Stomach (tissue), 9 donors: ENCODE data around the gene PSAP. TPM values are rescaled to one million over a fixed set of nuclear protein-coding genes. Genes with fewer than 3 reads are reported as not detected.

Source experiments
- DNase-seq, 2 donors: peaks; one replicate each; pipeline versions ENCODE4 v3.0.0 to v3.0.0-alpha.2; 2013 to 2019
- H3K27ac ChIP-seq, 5 donors: fragments of 200-600 bp in 4 of 5; sonication (generic) in 4 of 5; one replicate each; pipeline ENCODE4 v1.5.1; 2013 to 2019; ENCODE audit warnings: mild to moderate bottlenecking in 1 of 5, moderate library complexity in 1 of 5
- H3K27me3 ChIP-seq, 3 donors: fragments of 200-600 bp; sonication (generic); one replicate each; pipeline ENCODE4 v1.5.1; 2017 to 2019; ENCODE audit warnings: mixed run types in 1 of 3
- H3K36me3 ChIP-seq, 4 donors: fragments of 200-600 bp; sonication (generic); 1 replicate in 3 of 4; 2 replicates in 1 of 4; pipeline ENCODE4 v1.5.1; 2016 to 2019
- H3K4me1 ChIP-seq, 4 donors: fragments of 200-600 bp; sonication (generic); one replicate each; pipeline ENCODE4 v1.5.1; 2016 to 2019
- H3K4me3 ChIP-seq, 4 donors: fragments of 200-600 bp; sonication (generic) in 3 of 4; one replicate each; pipeline ENCODE4 v1.5.1; 2016 to 2019; ENCODE audit warnings: mild to moderate bottlenecking in 1 of 4
- H3K9me3 ChIP-seq, 4 donors: fragments of 200-600 bp; sonication (generic); one replicate each; pipeline ENCODE4 v1.5.1; 2016 to 2019
- CTCF ChIP-seq, 7 experiments: fragments of 450-650 bp in 4 of 7; fragments of 200-600 bp in 3 of 7; sonication (generic) in 3 of 7; IDR thresholded peaks; one replicate each; pipeline ENCODE4 v1.5.1; 2016 to 2019; ENCODE audit warnings: antibody characterized with exemption in 7 of 7, control low read depth in 2 of 7, mild to moderate bottlenecking in 1 of 7
- EP300 ChIP-seq: sonication (generic); formaldehyde crosslinking; IDR thresholded peaks from one replicate; pipeline ENCODE4 v1.6.1; 2017; ENCODE audit warnings: antibody characterized with exemption
- POLR2A ChIP-seq, 4 donors: fragments of 450-650 bp; IDR thresholded peaks; one replicate each; pipeline ENCODE4 v1.6.1; 2016; ENCODE audit warnings: antibody characterized with exemption in 4 of 4, control low read depth in 2 of 4, mild to moderate bottlenecking in 1 of 4, moderate library complexity in 1 of 4
- POLR2AphosphoS5 ChIP-seq, 3 donors: sonication (generic); formaldehyde crosslinking; IDR thresholded peaks; one replicate each; pipeline ENCODE4 v1.6.1; 2016; ENCODE audit warnings: antibody characterized with exemption in 3 of 3
- WGBS, 5 donors: extraction: QIAGEN DNeasy Blood & Tissue Kit in 3 of 5; methylation state at CpG; one replicate each; pipeline versions ENCODE4 v1.1.5 to v1.1.7; 2013 to 2018; 5-methylcytosine and 5-hydroxymethylcytosine counted together
- intact Hi-C: fragments of 100-400 bp; cut with DNase I; formaldehyde crosslinking; loops from one replicate; pipeline ENCODE4 v1.15.1; 2023; ENCODE audit warnings: low total_unique reads
- polyA plus RNA-seq, 3 donors: library from polyadenylated mRNA; stranded (reverse); fragments of 200-250 nt; gene quantifications; one replicate each; pipeline ENCODE4 v1.2.3, GENCODE V29; 2013
- total RNA-seq, 5 donors: library from RNA; depleted of rRNA; stranded (reverse); fragments of >200 nt; gene quantifications; one replicate each; pipeline versions ENCODE4 v1.1.0 to v1.2.3, GENCODE V29; 2014 to 2016
- donor health status: healthy with polysubstance abuse.
- donor health status: Bipolar disorder and iron deficiency.
- donor health status: healthy.

PSAP gene
- total and polyA plus RNA-seq, 8 donors = 174 to 709 (median 413) TPM

- TF ChIP-seq POLR2AphosphoS5 (IDR thresholded peaks at IDR 0.05) (no peak), POLR2A (IDR thresholded peaks at IDR 0.05) (no peak), CTCF (IDR thresholded peaks at IDR 0.05) (no peak), EP300 (no peak)
- DNase-seq = no peak
- WGBS, 5 donors = 87 to 93% (median 93%) methylated on average over 14 to 21 of the region's 21 CpGs
Measured at GRCh38 chr10:71807557-71808510, 43.2 kb downstream of the PSAP start.

GRCh38 chr10:71806704-71807556 lies 44.1 kb downstream of the PSAP start:
- no peak overlapping the region for H3K4me3 ChIP-seq
- 85 to 92% (median 88%) methylated on average over 20 to 23 of the region's 23 CpGs for WGBS, 5 donors
- intact Hi-C loops = no loop called here
- peaks cover 0 to 23% (median 0%) of the 10 kb centered on the region in 3 donors for H3K27me3 ChIP-seq
- no peak for DNase-seq
- no peaks in the 10 kb centered on the region for H3K36me3 ChIP-seq
- H3K9me3 ChIP-seq = no peaks in the 10 kb centered on the region
- peak overlapping the region in 1 of 5 donors; percentile 35 for H3K27ac ChIP-seq
- TF ChIP-seq POLR2AphosphoS5 (IDR thresholded peaks at IDR 0.05) = no peak
- no peak for TF ChIP-seq POLR2A (IDR thresholded peaks at IDR 0.05)
- TF ChIP-seq CTCF (IDR thresholded peaks at IDR 0.05) = no peak
- no peak for TF ChIP-seq EP300
- H3K4me1 ChIP-seq = peaks cover 0 to 31% (median 22%) of the 10 kb centered on the region in 4 donors

More at GRCh38 chr10:71807557-71808510, 43.2 kb downstream of the PSAP start:
- peaks cover 0 to 23% (median 0%) of the 10 kb centered on the region in 3 donors for H3K27me3 ChIP-seq
- no peaks in the 10 kb centered on the region for H3K9me3 ChIP-seq
- H3K27ac ChIP-seq = no peak overlapping the region
- no peak overlapping the region for H3K4me3 ChIP-seq
- no peaks in the 10 kb centered on the region for H3K36me3 ChIP-seq
- intact Hi-C loops = no loop called here
- H3K4me1 ChIP-seq = peaks cover 0 to 40% (median 29%) of the 10 kb centered on the region in 4 donors

GRCh38 chr10:71805776-71806703 lies 45.0 kb downstream of the PSAP start:
- H3K27ac ChIP-seq = peak overlapping the region in 2 of 5 donors; percentile 0 to 35
- peak; percentile 64 to 71 for DNase-seq
- WGBS, 5 donors = 22 to 39% (median 27%) methylated on average over 36 to 41 of the region's 41 CpGs

More at GRCh38 chr10:71805776-71806703, 45.0 kb downstream of the PSAP start:
- no peaks in the 10 kb centered on the region for H3K36me3 ChIP-seq
- intact Hi-C loops = no loop called here
- H3K27me3 ChIP-seq = peaks cover 0 to 17% (median 0%) of the 10 kb centered on the region in 3 donors
- peaks cover 0 to 25% (median 17%) of the 10 kb centered on the region in 4 donors for H3K4me1 ChIP-seq
- H3K4me3 ChIP-seq = no peak overlapping the region
- H3K9me3 ChIP-seq = no peaks in the 10 kb centered on the region
- TF ChIP-seq POLR2A (IDR thresholded peaks at IDR 0.05) (no peak), EP300 (no peak), CTCF (IDR thresholded peaks at IDR 0.05) (no peak), POLR2AphosphoS5 (IDR thresholded peaks at IDR 0.05) (peak in 1 of 3 donors; percentile 20)
